ENCODE data around the gene C1QTNF5. TPM values are rescaled to one million over a fixed set of nuclear protein-coding genes. Genes with fewer than 3 reads are reported as not detected.
A peak's percentile ranks its signal among the peaks of the same experiment; 100 is the strongest.

The C1QTNF5 gene
- total RNA-seq, 2 donors from 2014 or later, result not detected

DNA sequence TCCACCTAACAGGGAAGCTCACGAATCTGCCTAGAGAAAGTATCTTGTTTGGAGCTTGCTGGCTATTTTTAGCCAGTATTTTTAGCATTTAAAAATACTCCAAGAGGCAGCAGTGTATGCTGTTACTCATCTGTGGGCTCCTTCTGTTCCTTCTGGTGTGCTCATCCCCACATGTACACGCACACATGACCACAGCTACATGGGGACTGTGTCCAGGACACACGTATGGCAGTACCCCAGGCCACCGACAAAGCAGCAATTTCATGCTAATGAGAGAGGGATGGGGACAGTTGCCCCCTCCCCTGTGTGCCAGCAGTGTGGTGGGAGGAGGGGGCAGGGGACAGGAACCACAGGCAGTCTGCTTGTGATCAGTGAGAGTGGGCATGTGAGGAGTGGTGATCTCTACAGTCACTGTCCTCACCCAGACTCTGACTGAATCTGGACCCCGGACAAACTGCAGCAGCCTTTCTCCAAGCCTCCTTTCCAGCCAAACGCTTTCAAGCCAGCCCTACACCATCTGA lies 24.4 kb upstream of the C1QTNF5 start:
- no peak for DNase-seq (ENCODE audit: low spot score in 2 of 2)
- Mint-ChIP-seq H3K27ac (no peak overlapping the region), H3K9me3 (peaks cover 3 to 4% of the 10 kb centered on the region in 2 donors), H3K36me3 (peaks cover 0 to 5% of the 10 kb centered on the region in 2 donors)
- no peak for ATAC-seq

DNA sequence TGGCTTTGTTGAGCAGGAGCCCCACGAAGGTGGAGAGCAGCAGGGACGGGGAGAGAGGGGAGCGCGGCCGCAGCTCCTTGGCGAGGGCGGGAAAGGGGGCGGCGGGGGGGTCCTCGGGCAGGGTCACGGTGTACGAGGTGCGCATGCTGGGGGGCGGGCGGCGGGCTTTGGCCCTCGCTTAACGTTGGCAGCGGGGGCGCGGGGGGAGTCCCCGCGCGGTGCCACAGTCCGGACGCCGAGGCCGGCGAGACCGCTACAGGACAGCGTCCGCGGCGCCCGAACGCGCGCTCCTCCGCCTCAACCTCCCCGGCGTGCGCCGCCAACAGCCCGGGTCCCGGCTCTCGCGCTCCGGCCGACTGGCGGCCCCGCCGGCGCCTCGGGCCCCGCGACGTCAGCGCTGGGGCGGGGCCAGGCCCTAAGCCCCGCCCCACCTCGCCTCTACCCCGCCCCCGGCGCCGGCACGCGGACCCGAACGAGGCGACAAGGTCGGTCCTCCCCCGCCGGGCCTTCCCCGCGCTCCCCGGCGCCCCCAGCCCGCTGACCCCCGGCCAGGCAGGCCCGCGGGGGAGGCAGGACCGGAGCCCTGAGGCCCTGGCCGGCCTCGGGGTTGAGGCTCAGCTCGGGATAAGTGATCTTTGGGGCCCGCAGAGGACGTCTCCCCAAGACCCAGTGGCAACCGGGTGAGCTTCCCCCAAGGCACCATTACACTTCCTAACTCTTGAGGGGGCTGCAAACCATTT lies 23.3 kb upstream of the C1QTNF5 start:
- Mint-ChIP-seq H3K9me3 (peaks cover 3 to 4% of the 10 kb centered on the region in 2 donors), H3K27ac (no peak overlapping the region), H3K36me3 (peaks cover 0 to 5% of the 10 kb centered on the region in 2 donors)
- ATAC-seq (peak; percentile 63 to 80), DNase-seq (ENCODE audit: low spot score in 2 of 2) (peak in 1 of 2 donors; percentile 72)

DNA sequence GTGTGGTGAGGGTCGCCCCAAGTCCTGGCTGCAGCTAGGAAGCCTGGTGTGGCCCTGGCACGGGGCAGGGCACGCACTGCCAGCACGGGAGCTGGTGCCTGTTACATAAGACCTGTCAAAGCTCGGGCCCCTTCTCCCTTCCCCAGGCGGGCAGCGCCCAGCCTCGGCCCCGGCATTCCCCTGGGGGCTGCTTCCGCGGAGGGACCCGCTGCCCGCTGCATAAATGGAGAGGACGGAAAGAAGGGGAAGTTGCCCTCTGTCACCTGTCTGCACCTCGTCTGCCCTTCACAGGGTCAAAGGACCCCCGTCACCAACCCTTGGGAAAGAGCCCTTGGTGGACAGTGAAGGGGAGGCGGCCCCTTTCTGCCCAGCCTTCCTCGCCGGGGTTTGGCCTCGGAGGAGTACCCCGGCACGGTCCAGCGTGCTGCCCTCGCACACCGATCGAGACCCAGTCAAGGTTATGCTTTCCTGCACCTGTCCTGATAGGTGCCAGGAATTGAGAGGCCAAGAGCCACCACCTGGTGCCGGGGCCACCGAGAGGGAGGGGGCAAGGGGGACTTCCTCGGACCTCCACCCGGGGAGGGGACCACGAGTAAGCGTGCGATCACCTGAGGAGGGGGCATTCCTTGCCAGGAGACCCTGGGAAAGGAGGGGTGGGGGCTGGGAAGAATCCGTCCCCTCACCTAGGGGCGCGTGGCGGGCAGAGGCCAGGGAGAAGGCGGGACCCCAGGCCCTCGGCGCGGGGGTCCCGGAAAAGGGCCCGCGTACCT lies 22.6 kb upstream of the C1QTNF5 start:
- DNase-seq (ENCODE audit: low spot score in 2 of 2) (no peak), ATAC-seq (no peak)
- Mint-ChIP-seq H3K36me3 (peaks cover 0 to 5% of the 10 kb centered on the region in 2 donors), H3K9me3 (peaks cover 3 to 4% of the 10 kb centered on the region in 2 donors), H3K27ac (no peak overlapping the region)

DNA sequence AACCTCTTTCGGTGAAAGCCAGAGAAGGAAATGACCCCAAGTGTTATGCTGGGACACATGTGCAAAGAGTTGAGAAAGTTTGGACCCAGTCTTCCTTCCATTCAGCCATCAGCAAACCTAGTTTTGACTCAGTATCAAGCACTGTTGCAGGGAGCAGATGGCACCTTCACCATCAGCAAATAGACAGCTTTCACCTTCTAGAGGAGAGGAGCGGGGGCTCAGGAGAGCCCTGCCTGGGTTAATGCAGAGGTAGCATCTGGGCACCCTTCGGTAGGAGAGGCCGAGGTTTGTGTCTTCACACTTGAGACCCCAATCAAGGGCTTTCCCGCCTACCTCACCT lies 22.0 kb upstream of the C1QTNF5 start:
- Mint-ChIP-seq H3K27ac (no peak overlapping the region), H3K9me3 (peaks cover 3 to 4% of the 10 kb centered on the region in 2 donors)
- no peak for ATAC-seq

DNA sequence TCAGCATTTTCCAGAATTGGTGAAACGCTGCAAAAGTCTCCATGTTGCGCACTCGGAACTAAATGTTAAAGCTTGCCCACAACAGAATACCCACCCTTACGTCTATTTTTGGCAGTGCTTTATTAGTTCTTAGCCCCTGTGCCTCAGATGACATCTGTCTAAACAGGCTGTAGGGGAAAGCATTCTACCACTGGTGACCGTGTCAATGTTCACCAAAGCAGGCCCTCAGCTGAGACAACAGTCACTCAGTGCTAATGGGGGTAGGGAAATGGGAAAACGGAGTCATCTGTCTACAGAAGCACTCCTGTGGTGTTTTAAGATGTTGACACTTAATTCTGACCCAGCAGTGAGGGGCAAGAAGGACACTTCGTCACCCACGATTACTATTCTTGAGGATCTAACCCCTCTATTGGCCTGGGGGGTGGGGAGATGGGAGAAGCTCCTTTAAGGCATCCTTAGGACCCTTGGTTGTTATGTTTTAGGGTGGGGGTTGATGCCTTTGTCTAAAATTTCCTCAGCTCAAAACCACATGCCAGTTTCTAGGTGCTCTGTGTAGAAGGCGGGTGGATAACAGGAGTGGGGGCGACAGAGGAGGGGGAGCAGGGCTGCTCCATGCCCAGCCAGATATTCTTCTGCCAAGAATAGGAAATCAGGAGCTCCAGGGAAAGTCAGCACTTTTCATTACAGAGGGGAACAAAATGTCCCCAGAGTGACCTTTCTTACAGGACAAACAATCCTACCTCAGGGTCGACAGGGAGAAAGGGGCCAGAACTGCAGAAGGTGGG lies 21.4 kb upstream of the C1QTNF5 start:
- H3K9me3 Mint-ChIP-seq, result peaks cover 3 to 4% of the 10 kb centered on the region in 2 donors
- DNase-seq (ENCODE audit: low spot score in 2 of 2), result no peak
- ATAC-seq, result no peak
- H3K36me3 Mint-ChIP-seq, result peaks cover 0 to 5% of the 10 kb centered on the region in 2 donors
- no peak overlapping the region for H3K27ac Mint-ChIP-seq

More for the DNA sequence above, 22.0 kb upstream of the C1QTNF5 start:
- peaks cover 0 to 5% of the 10 kb centered on the region in 2 donors for H3K36me3 Mint-ChIP-seq
- DNase-seq (ENCODE audit: low spot score in 2 of 2), result no peak

DNA sequence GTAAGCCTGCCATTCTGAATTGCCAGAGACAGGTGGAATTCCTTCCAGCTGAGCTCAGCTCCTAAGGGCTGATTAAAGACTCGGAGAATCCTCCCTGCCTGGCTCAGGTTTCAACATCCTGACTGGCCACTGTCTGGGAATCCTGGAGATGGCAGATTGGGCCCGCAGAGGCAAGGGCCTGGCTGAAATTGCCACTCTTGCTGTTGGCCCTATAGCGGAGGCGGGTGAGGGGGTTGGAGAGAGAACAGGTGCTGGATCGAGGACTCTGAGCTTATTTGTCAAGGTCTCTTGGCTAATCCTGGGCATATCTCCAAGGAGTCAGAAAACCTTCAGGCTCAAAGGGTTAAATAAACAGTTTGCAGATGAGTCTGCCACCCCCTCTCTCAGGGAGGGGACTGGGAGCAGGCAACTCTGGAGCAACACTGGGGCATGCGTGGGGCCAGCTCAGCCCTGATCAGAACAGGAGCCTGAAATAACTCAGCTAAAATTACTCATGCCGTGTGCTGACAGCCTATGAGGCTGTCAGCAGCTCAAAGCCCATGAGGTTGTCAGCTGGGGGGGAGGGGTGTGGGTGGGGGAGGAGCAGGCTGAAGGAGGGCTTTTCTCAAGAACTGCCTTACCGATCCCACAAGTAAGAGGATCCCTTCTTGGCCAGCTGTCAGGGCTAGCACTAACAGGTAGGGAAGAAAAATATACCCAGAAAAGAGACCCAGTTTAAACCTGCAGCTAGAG lies 20.5 kb upstream of the C1QTNF5 start:
- Mint-ChIP-seq H3K9me3 (peaks cover 3 to 4% of the 10 kb centered on the region in 2 donors), H3K36me3 (peaks cover 0 to 5% of the 10 kb centered on the region in 2 donors), H3K27ac (no peak overlapping the region)
- ATAC-seq (peak; percentile 43 to 88), DNase-seq (ENCODE audit: low spot score in 2 of 2) (peak in 1 of 2 donors; percentile 47)

DNA sequence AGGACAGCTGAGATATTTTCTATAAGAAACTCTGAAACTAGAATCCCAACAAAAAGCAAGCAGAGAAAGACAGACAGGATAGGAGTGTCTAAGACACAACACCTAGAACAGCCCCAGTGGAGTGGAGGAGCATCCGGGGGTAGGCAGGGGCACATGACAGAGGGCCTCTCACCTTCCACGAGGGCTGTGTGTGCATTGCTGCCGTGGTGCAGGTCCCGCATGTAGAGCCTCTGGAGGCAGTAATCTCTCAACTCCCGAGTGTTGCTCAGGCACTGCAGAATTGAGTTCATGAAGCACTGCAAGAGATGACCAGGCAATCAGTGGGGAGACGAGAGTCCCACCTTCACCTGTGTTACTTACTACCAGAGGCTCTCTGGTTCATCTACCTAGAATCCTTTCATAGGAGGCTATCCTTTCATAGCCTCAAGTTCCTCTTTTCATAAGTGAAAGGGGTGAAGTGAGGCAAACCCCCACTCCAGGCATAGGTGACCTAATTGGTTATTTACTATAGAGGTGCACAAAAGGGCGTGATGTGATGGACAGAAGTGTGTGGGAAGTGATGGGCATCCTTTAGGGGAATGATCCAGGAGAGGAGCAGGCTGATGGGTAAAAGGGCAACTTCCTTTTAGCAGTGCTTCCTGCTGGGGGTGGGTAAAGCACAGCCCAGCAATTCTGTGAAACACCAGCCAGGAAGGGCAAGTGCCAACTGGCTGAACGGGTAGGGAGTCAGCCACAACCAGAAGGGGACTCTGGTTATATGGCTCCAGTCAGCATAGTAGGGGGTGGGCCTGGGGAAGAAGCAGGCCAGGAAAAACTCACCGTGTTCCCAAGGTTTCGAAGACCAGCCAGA lies 18.9 kb upstream of the C1QTNF5 start:
- no peak overlapping the region for H3K27ac Mint-ChIP-seq
- peaks cover 0 to 3% of the 10 kb centered on the region in 2 donors for H3K36me3 Mint-ChIP-seq
- peaks cover 2% of the 10 kb centered on the region in 2 donors for H3K9me3 Mint-ChIP-seq
- DNase-seq (ENCODE audit: low spot score in 2 of 2) (no peak), ATAC-seq (no peak)

DNA sequence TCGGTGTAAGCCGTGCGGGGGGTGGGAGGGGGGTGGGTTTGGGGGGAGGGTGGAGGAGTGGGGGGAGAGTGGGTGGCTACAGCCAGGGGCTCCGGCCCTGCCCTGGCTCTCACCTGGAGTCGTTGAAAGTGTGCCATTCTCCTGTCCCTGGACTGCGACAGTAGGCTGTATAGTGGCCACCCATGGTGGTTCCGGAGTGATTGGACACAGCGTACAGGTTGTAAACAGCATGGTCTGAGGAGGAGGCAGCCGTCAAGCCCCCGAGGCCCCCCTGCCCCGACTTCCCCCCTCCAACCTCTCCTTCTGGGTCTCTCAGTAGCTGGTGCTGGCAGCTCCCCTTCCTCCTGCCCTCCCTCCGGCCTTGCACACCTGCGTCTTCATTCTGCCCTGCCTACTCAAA lies 16.4 kb upstream of the C1QTNF5 start:
- Mint-ChIP-seq H3K36me3 (no peaks in the 10 kb centered on the region), H3K9me3 (no peaks in the 10 kb centered on the region), H3K27ac (no peak overlapping the region)
- ATAC-seq (no peak), DNase-seq (ENCODE audit: low spot score in 2 of 2) (no peak)

DNA sequence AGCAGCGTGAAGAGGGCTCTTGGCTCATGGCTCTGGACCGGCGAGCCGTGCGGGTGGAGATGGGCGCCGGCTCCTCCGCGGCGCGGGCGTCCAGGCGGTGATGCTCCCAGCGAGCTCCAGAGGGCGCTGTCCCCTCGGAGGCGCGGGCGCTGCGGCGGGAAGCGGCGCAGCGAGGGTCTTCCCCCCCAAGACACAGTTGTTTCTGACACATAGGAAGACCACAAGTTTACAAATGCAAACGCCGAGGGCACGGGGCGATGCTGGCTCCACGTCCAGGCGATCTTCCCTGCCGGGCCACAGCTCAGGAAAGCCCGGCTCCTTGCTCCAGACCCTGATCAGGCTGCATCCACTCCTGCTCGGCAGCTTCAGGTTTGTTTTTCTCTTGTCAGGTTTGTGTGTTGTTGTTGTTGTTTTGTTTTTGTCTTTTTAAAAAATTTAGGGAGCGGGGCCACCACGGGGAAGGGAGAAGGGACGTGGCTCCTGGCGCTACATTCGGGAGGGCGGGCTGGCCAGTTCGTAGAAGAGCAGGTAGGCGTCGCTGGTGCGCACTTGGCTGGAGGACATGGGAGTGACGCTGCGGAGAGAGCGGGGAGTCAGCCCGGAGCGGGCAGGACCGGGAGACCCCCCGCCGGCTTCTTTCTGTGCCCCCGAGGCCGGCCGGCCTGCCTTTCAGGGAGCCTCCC lies 15.8 kb upstream of the C1QTNF5 start:
- H3K27ac Mint-ChIP-seq, result peak overlapping the region in 1 of 2 donors; percentile 80
- ATAC-seq (peak; percentile 82 to 88), DNase-seq (ENCODE audit: low spot score in 2 of 2) (peak; percentile 72 to 79)
- H3K36me3 Mint-ChIP-seq, result no peaks in the 10 kb centered on the region
- H3K9me3 Mint-ChIP-seq, result no peaks in the 10 kb centered on the region

DNA sequence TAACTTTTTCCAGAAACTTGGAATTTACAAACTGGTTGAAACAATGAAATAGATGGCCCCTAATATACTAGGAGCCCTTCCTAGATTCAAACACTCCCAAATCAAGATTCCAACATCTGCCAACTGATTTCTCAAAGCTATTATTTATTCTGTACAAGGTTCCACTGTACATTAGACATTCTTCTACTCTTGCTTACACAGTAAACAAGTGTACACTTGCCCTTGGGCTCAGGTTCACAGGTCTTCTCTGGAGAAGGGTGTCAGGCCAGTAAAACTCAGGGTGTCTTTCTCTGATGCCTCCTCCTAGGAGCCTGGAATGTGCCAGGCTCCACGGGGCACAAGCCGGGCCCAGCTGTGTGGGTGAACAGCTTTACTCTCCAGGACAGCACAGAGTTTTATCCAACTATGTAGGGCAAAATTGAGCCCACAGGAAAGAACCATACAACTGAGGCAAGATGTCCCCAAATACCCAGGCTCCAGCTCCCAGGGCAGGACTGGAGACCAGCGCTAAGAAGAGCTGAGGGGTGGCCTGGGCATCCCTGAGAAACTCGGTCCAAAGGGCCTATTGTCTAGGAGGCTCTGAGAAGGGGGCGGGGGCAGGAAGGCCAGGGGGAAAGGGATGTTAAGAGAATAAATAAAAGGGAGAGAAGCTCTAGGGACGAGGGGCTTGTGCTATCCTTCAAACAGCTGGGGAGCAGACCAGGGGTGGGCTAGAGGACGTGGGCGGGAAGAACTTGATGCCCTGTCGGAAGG lies 14.6 kb upstream of the C1QTNF5 start:
- DNase-seq (ENCODE audit: low spot score in 2 of 2) (no peak), ATAC-seq (no peak)
- Mint-ChIP-seq H3K36me3 (no peaks in the 10 kb centered on the region), H3K9me3 (no peaks in the 10 kb centered on the region), H3K27ac (no peak overlapping the region)

DNA sequence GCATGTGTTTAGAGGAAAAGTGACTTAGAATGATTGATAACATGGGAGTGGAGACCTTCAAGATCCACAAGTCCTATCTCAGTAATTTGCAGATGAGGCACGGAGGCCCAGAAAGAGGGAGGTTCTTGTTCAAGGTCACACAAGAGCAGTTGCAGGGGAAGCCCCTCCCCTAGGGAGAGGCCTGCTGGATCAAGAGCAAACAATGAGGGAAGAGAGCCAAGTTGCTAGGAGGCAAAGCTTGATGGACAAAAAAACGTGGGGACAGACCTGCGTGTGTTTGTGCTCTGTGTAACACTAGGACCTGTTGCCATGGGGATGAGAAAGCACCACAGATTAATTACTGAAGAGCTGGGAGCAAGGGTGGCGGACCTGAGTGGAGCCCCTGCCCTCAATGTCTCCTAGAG lies 12.2 kb upstream of the C1QTNF5 start:
- DNase-seq (ENCODE audit: low spot score in 2 of 2) (no peak), ATAC-seq (no peak)
- Mint-ChIP-seq H3K27ac (no peak overlapping the region), H3K9me3 (no peaks in the 10 kb centered on the region), H3K36me3 (no peaks in the 10 kb centered on the region)

DNA sequence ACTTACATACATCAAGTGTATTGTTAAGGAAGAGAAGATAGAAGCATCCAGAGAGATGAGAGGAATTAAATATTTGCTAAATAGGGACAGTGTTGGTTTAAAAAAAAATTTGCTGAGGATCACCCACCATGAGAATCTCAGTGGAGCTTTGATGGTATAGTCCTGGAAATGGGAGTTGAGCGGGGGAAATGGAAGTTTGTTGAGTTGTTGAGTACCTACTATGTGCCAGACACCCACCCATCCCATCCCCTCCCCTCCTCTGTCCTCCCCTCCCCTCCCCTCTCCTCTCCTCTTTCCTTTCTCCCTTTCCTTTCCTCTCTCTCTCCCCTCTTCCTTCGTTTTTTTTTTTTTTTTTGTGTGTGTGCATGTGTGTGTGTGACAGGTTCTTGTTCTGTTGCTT lies 10.5 kb upstream of the C1QTNF5 start:
- no peak for ATAC-seq
- Mint-ChIP-seq H3K36me3 (no peaks in the 10 kb centered on the region), H3K9me3 (no peaks in the 10 kb centered on the region), H3K27ac (peak overlapping the region; percentile 36 to 93)
- no peak for DNase-seq (ENCODE audit: low spot score in 2 of 2)

DNA sequence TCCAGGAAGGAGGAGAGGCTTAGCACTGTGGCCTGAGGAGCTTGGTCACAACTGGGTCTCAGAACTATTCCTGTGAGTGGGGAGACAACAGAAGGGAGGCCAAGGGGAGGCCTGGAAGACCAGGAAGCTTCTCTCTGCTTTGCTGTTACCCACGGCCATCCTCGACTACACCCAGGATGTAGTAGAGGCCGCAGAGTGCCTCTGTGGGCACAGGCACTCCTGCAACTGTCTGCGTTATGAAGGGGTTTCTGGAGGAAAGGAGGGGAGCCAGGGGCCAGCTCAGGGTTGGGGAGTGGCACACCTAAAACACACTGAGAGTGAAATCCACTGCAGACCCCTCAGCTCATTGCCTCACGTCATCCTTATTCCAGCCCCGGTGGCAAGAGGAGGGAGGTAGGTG lies 9.6 kb upstream of the C1QTNF5 start:
- Mint-ChIP-seq H3K27ac (no peak overlapping the region), H3K9me3 (no peaks in the 10 kb centered on the region), H3K36me3 (no peaks in the 10 kb centered on the region)
- ATAC-seq (no peak), DNase-seq (ENCODE audit: low spot score in 2 of 2) (no peak)

DNA sequence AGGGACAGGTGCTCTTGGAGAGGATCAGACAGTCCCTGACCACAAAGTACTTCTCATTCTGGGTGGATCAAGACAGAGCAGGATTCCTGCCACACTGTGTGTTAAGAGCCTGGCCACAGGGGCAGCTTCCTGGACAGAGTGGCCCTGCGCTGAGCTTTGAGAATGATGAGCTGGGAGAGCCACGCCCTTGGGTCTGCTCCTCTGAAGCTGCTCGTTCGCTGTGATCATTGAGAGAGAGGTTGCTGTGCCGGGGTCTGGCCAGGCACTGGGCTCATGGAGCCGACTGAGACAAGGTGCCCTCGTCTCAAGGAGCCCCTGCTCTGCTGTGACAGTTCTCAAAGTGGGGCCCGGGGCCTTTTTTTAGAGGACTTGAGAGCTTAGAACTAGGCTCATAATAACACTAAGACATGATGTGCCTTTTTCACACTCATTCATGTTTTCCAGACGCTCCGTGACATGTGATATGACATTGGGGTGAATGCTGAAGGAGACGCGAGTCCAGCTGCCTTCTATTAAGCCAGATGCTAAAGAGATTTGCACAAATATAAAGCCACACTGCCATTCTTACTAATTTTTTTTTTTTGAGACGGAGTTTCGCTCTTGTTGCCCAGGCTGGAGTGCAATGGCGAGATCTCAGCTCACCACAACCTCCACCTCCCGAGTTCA lies 7.4 kb upstream of the C1QTNF5 start:
- no peak overlapping the region for H3K27ac Mint-ChIP-seq
- H3K9me3 Mint-ChIP-seq, result no peaks in the 10 kb centered on the region
- H3K36me3 Mint-ChIP-seq, result no peaks in the 10 kb centered on the region
- ATAC-seq, result no peak
- no peak for DNase-seq (ENCODE audit: low spot score in 2 of 2)
